Measurements from ENCODE around the gene PPT1. TPM values are rescaled to one million over a fixed set of nuclear protein-coding genes. Genes with fewer than 3 reads are reported as not detected.

The PPT1 gene
- total RNA-seq, 1 experiment from 2014 or later = 46.8 TPM

- Histone ChIP-seq H3K27me3 (ENCODE audit: insufficient read depth, low read length) (no peaks in the 10 kb centered on the region), H3K9ac (ENCODE audit: low read length) (no peak overlapping the region), H3K4me3 (replicated peaks in 1 of 2; ENCODE audit: low read depth in 1 of 2, low read length in 2 of 2) (no peak overlapping the region), H3K79me2 (ENCODE audit: insufficient read depth, low read length) (no peaks in the 10 kb centered on the region; the same call in 1 of the 2 replicates), H3K9me3 (ENCODE audit: control insufficient read depth in 1 of 2, insufficient read depth in 1 of 2, low read depth in 1 of 2, low read length in 2 of 2) (no peaks in the 10 kb centered on the region), H3K4me1 (ENCODE audit: control insufficient read depth in 1 of 2, insufficient read depth in 2 of 2, low read length in 2 of 2) (no peaks in the 10 kb centered on the region), H2AFZ (ENCODE audit: low read depth, low read length, poor library complexity, severe bottlenecking) (no peak overlapping the region), H3K27ac (ENCODE audit: low read depth, low read length) (no peak overlapping the region), H3K4me2 (ENCODE audit: low read length) (no peak overlapping the region), H3K36me3 (ENCODE audit: control insufficient read depth in 1 of 2, insufficient read depth in 2 of 2, low read length in 2 of 2) (peaks cover 64 to 65% of the 10 kb centered on the region in 2 experiments), H4K20me1 (ENCODE audit: insufficient read depth) (no peaks in the 10 kb centered on the region), H3K9me2 (ENCODE audit: insufficient read depth) (no peaks in the 10 kb centered on the region)
- BruUV-seq (replicated peaks) = no TSS peak
- no peak for TF ChIP-seq ZNF274 (IDR thresholded peaks at IDR 0.05; ENCODE audit: low read depth, low read length)
- TF ChIP-seq ATF3 (IDR thresholded peaks at IDR 0.05) = no peak
- DNase-seq (ENCODE audit: low read depth, low spot score) (no peak), ATAC-seq (no peak)
- intact Hi-C loops (cut with micrococcal nuclease) = no loop called here
- ChIA-PET CTCF (no interaction called here), POLR2A (no interaction called here), RAD21 (ENCODE audit: low non-redundant PET in 1 of 2, low total read pairs in 2 of 2, uncharacterized antibody in 2 of 2, unreplicated experiment in 2 of 2) (no interaction called here)
Observed at GRCh38 chr1:40067023-40067422, 30.0 kb downstream of the PPT1 start.

GRCh38 chr1:40064797-40065499 is 32.1 kb downstream of the PPT1 start:
- no peaks in the 10 kb centered on the region for H3K9me2 ChIP-seq (ENCODE audit: insufficient read depth)
- ChIA-PET RAD21 (ENCODE audit: low non-redundant PET in 1 of 2, low total read pairs in 2 of 2, uncharacterized antibody in 2 of 2, unreplicated experiment in 2 of 2) (no interaction called here), CTCF (no interaction called here), POLR2A (no interaction called here)
- no peaks in the 10 kb centered on the region for H3K4me1 ChIP-seq (ENCODE audit: control insufficient read depth in 1 of 2, insufficient read depth in 2 of 2, low read length in 2 of 2)
- no peaks in the 10 kb centered on the region for H3K9me3 ChIP-seq (ENCODE audit: control insufficient read depth in 1 of 2, insufficient read depth in 1 of 2, low read depth in 1 of 2, low read length in 2 of 2)
- H3K79me2 ChIP-seq (ENCODE audit: insufficient read depth, low read length) = peaks cover 5% of the 10 kb centered on the region; the same call in 1 of the 2 replicates
- ATAC-seq = no peak
- H4K20me1 ChIP-seq (ENCODE audit: insufficient read depth) = no peaks in the 10 kb centered on the region
- H3K4me3 ChIP-seq (replicated peaks in 1 of 2; ENCODE audit: low read depth in 1 of 2, low read length in 2 of 2) = no peak overlapping the region
- no peak overlapping the region for H2AFZ ChIP-seq (ENCODE audit: low read depth, low read length, poor library complexity, severe bottlenecking)
- H3K27me3 ChIP-seq (ENCODE audit: insufficient read depth, low read length) = no peaks in the 10 kb centered on the region
- no peak overlapping the region for H3K27ac ChIP-seq (ENCODE audit: low read depth, low read length)
- no peak for DNase-seq (ENCODE audit: low read depth, low spot score)
- H3K9ac ChIP-seq (ENCODE audit: low read length) = no peak overlapping the region
- peaks cover 66 to 68% of the 10 kb centered on the region in 2 experiments for H3K36me3 ChIP-seq (ENCODE audit: control insufficient read depth in 1 of 2, insufficient read depth in 2 of 2, low read length in 2 of 2)
- intact Hi-C loops (cut with micrococcal nuclease) = no loop called here
- no peak overlapping the region for H3K4me2 ChIP-seq (ENCODE audit: low read length)
- BruUV-seq (replicated peaks) = no TSS peak
- TF ChIP-seq ZNF274 (IDR thresholded peaks at IDR 0.05; ENCODE audit: low read depth, low read length) (no peak), RAD21 (IDR thresholded peaks at IDR 0.05; ENCODE audit: low read depth) (no peak), EZH2phosphoT487 (IDR thresholded peaks at IDR 0.05; ENCODE audit: borderline replicate concordance) (no peak), SIN3A (IDR thresholded peaks at IDR 0.05; ENCODE audit: low read depth) (no peak), ZFX (IDR thresholded peaks at IDR 0.05) (no peak), YY1 (IDR thresholded peaks at IDR 0.05; ENCODE audit: extremely low read depth, insufficient replicate concordance, low read depth, low read length) (no peak), FOSL1 (IDR thresholded peaks at IDR 0.05; ENCODE audit: low read depth) (no peak), TCF7L2 (IDR thresholded peaks at IDR 0.05; ENCODE audit: borderline replicate concordance, extremely low read depth, insufficient read depth, insufficient read length) (no peak), ATF3 (IDR thresholded peaks at IDR 0.05) (no peak), POLR2A (IDR thresholded peaks at IDR 0.05; ENCODE audit: borderline replicate concordance, extremely low read depth, insufficient read depth, insufficient read length) (no peak), EZH2 (IDR thresholded peaks at IDR 0.05) (no peak), ZBTB33 (IDR thresholded peaks at IDR 0.05; ENCODE audit: extremely low read depth, insufficient replicate concordance, low read length) (no peak), ELF1 (IDR thresholded peaks at IDR 0.05; ENCODE audit: borderline replicate concordance, low read depth) (no peak), SRF (IDR thresholded peaks at IDR 0.05; ENCODE audit: low read depth) (no peak), CTCF (IDR thresholded peaks at IDR 0.05 in 2 of 3, conservative IDR thresholded peaks at IDR 0.05 in 1 of 3; ENCODE audit: borderline replicate concordance in 1 of 3, insufficient read depth in 1 of 3, low read depth in 2 of 3, low read length in 2 of 3) (no peak), CEBPB (IDR thresholded peaks at IDR 0.05; ENCODE audit: low read depth) (no peak)

Data from HCT116 (cell line).